ENCODE results near the gene IL18.

DNA sequence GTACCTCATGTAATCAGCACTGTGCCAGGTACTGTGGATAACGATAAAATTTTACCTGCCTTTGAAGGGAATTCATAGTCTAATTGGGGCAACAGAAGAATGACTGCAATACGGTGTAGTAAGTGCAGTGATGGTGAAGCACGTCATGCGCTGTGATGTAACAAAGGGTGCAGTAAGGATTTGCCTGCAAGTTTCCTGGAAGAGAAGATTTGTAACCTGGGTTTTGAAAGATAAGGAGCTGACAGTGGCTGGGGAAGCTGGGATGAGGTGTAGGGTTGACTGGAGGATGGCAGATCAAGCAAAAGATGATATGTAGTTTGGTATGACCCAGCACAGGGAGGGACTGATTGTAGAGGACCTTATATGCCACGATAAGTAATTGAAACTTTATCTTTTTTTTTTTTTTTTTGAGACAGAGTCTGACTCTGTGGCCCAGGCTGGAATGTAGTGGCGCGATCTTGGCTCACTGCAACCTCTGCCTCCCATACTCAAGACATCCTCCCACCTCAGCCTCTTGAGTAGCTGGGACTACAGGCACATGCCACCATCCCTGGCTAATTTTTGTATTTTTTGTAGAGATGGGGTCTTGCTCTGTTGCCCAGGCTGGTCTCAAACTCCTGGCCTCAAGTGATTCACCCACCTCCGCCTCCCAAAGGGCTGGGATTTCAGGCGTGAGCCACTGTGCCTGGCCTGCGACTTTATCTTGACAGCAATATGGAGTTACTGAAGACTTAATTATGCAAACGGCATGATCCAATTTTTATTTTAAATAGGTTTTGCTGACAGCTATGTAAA is 66.0 kb downstream of the IL18 start:
- TF ChIP-seq, protein P1, sequence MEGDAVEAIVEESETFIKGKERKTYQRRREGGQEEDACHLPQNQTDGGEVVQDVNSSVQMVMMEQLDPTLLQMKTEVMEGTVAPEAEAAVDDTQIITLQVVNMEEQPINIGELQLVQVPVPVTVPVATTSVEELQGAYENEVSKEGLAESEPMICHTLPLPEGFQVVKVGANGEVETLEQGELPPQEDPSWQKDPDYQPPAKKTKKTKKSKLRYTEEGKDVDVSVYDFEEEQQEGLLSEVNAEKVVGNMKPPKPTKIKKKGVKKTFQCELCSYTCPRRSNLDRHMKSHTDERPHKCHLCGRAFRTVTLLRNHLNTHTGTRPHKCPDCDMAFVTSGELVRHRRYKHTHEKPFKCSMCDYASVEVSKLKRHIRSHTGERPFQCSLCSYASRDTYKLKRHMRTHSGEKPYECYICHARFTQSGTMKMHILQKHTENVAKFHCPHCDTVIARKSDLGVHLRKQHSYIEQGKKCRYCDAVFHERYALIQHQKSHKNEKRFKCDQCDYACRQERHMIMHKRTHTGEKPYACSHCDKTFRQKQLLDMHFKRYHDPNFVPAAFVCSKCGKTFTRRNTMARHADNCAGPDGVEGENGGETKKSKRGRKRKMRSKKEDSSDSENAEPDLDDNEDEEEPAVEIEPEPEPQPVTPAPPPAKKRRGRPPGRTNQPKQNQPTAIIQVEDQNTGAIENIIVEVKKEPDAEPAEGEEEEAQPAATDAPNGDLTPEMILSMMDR (conservative IDR thresholded peaks at IDR 0.05; ENCODE audit: low read depth in 2 of 2) = no peak
- no peak for TF ChIP-seq EZH2 (IDR thresholded peaks at IDR 0.05; ENCODE audit: low read depth, unreplicated experiment)
- TF ChIP-seq ZNF114 (CRISPR knock-in tag; IDR thresholded peaks at IDR 0.05) = no peak
- no peak for TF ChIP-seq EZH2phosphoT487 (IDR thresholded peaks at IDR 0.05; ENCODE audit: unreplicated experiment)
- TF ChIP-seq NANOG (IDR thresholded peaks at IDR 0.05; ENCODE audit: borderline replicate concordance) = no peak
- TF ChIP-seq POLR2AphosphoS5 (IDR thresholded peaks at IDR 0.05; ENCODE audit: low read depth) = no peak
- TF ChIP-seq REST (IDR thresholded peaks at IDR 0.05; ENCODE audit: unreplicated experiment) = no peak

Measured in GM23338 (cell line).